Measurements from ENCODE around the gene GLRX5.

Gene GLRX5

GRCh38 chr14:95534299-95535225 is at the start of gene GLRX5:
Gene GLRX5, plus strand, starts transcription at chr14:95535050. Its CDS starts 40 bp downstream, at chr14:95535090.
- intact Hi-C loops (cut with micrococcal nuclease) = loop anchor here (1.0 to 10.0 kb wide), 5 partner anchors 14 to 970 kb away; partner anchors contain the start of gene PAPOLA
- no peaks in the 10 kb centered on the region for H3K9me3 Mint-ChIP-seq
- peaks cover 51% of the 10 kb centered on the region for H3K4me1 Mint-ChIP-seq (ENCODE audit: low read depth)
- no peaks in the 10 kb centered on the region for H3K27me3 Mint-ChIP-seq
- H3K36me3 Mint-ChIP-seq (ENCODE audit: low read depth) = peaks cover 33% of the 10 kb centered on the region
- H3K27ac Mint-ChIP-seq = peak within 1 kb of the TSS; percentile 91
- peak within 1 kb of the TSS; percentile 91 for H3K4me3 Mint-ChIP-seq

- Mint-ChIP-seq H3K27me3 (no peaks in the 10 kb centered on the region), H3K4me1 (ENCODE audit: low read depth) (peaks cover 89% of the 10 kb centered on the region), H3K27ac (no peak overlapping the region), H3K4me3 (no peak overlapping the region), H3K9me3 (no peaks in the 10 kb centered on the region), H3K36me3 (ENCODE audit: low read depth) (peaks cover 58% of the 10 kb centered on the region)
- intact Hi-C loops (cut with micrococcal nuclease) = no loop called here
Observed at GRCh38 chr14:95485222-95485819, 49.5 kb upstream of the GLRX5 start.

GRCh38 chr14:95486875-95487668 is 47.8 kb upstream of the GLRX5 start:
- Mint-ChIP-seq H3K4me3 (no peak overlapping the region), H3K9me3 (no peaks in the 10 kb centered on the region), H3K27ac (peak overlapping the region; percentile 70), H3K36me3 (ENCODE audit: low read depth) (peaks cover 54% of the 10 kb centered on the region), H3K27me3 (no peaks in the 10 kb centered on the region), H3K4me1 (ENCODE audit: low read depth) (peaks cover 87% of the 10 kb centered on the region)
- intact Hi-C loops (cut with micrococcal nuclease) = no loop called here

- Mint-ChIP-seq H3K36me3 (ENCODE audit: low read depth) (peaks cover 60% of the 10 kb centered on the region), H3K27ac (peak overlapping the region; percentile 70), H3K9me3 (no peaks in the 10 kb centered on the region), H3K4me1 (ENCODE audit: low read depth) (peaks cover 86% of the 10 kb centered on the region), H3K4me3 (no peak overlapping the region), H3K27me3 (no peaks in the 10 kb centered on the region)
- intact Hi-C loops (cut with micrococcal nuclease) = no loop called here
Observed at GRCh38 chr14:95487669-95488084, 47.2 kb upstream of the GLRX5 start.

- Mint-ChIP-seq H3K27me3 (no peaks in the 10 kb centered on the region), H3K4me1 (ENCODE audit: low read depth) (peaks cover 77% of the 10 kb centered on the region), H3K27ac (peak overlapping the region; percentile 22), H3K4me3 (no peak overlapping the region), H3K9me3 (no peaks in the 10 kb centered on the region), H3K36me3 (ENCODE audit: low read depth) (peaks cover 60% of the 10 kb centered on the region)
- intact Hi-C loops (cut with micrococcal nuclease) = no loop called here
Observed at GRCh38 chr14:95488376-95489213, 46.3 kb upstream of the GLRX5 start.

DNA sequence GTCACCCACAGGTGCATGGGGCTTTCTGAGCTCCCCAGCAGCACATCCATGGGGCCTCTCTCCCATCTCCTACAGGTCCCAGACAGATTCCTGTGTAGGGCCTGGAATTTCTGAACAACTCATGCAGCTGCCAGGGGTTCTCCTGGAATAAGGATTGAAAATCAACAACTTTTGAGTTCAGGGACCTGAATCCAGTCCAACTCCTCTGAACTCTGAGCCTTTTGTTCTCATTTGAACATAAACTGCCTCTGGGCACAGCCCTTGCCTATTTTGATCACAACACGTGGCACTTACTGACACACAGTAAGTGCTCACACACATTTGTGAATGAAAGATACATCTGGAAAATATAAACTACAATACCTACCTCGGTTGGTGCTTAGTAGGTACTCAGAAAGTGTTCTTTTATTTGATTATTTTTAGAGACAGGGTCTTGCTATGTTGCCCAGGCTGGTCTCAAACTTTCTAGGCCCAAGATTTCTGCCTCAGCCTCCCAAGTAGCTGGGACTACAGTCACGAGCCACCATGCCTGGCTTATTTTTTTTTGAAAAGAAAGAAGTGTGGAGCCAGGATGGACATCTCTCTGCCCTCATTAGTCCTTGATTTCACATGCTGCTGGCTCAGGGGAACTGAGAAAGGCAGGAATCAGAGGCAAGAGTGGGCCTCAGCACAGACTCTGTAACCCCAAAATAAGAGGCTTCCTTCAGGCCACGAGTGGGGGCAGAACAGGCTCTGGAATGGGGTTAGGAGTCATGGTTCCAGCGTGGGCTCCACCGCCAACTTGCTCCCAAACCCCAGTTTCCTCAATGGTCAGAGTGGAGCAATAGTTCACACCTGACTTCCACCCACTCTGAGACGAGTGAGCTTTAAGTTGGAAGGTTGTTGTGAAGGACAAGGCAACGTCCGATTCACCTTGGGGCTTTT is 45.4 kb upstream of the GLRX5 start:
- no peaks in the 10 kb centered on the region for H3K27me3 Mint-ChIP-seq
- H3K4me1 Mint-ChIP-seq (ENCODE audit: low read depth) = peaks cover 74% of the 10 kb centered on the region
- H3K36me3 Mint-ChIP-seq (ENCODE audit: low read depth) = peaks cover 57% of the 10 kb centered on the region
- no peaks in the 10 kb centered on the region for H3K9me3 Mint-ChIP-seq
- intact Hi-C loops (cut with micrococcal nuclease) = no loop called here
- peak overlapping the region; percentile 22 for H3K27ac Mint-ChIP-seq
- no peak overlapping the region for H3K4me3 Mint-ChIP-seq

- peak overlapping the region; percentile 22 for H3K27ac Mint-ChIP-seq
- H3K27me3 Mint-ChIP-seq = no peaks in the 10 kb centered on the region
- intact Hi-C loops (cut with micrococcal nuclease) = no loop called here
- H3K36me3 Mint-ChIP-seq (ENCODE audit: low read depth) = peaks cover 51% of the 10 kb centered on the region
- no peaks in the 10 kb centered on the region for H3K9me3 Mint-ChIP-seq
- peaks cover 78% of the 10 kb centered on the region for H3K4me1 Mint-ChIP-seq (ENCODE audit: low read depth)
- no peak overlapping the region for H3K4me3 Mint-ChIP-seq
Observed at GRCh38 chr14:95490138-95490509, 44.7 kb upstream of the GLRX5 start.

DNA sequence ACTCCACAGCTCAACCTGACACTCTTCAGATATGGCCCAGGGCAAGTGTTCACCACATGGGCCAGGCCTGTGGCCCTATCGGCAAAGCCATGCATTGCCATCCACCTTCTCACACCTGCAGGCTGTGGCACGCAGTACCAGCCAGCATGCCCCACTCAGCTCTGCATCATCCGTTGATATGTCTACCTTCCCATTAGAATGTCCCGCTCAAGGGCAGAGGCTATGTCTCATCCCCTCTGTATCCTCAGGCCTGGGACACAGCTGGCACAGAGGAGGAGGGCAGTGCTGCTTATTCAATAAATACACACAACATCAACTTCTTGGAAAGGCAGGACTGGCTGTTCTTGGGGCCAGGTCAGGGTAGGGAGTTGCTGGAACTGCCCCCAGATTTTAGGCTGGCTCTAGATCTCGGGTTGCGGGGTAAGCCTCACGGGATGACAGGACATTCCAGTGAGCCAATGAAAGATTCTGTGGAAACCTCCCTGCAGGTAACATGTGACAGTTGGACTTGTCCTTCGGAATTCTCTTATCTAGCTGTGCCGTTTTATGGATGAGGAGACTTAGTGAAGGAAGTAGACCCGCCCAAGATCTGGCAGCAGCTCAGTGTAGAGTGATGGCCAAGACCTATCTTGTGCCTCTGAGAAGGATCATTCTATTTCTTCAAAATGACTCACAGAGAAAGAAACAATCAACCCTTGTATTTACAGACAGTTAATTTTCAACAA is 44.0 kb upstream of the GLRX5 start:
- Mint-ChIP-seq H3K9me3 (no peaks in the 10 kb centered on the region), H3K36me3 (ENCODE audit: low read depth) (peaks cover 43% of the 10 kb centered on the region), H3K4me1 (ENCODE audit: low read depth) (peaks cover 78% of the 10 kb centered on the region), H3K27me3 (no peaks in the 10 kb centered on the region), H3K4me3 (no peak overlapping the region), H3K27ac (peak overlapping the region; percentile 0)
- intact Hi-C loops (cut with micrococcal nuclease) = no loop called here

GRCh38 chr14:95491936-95492608 is 42.8 kb upstream of the GLRX5 start:
- Mint-ChIP-seq H3K4me3 (no peak overlapping the region), H3K27me3 (no peaks in the 10 kb centered on the region), H3K9me3 (no peaks in the 10 kb centered on the region), H3K4me1 (ENCODE audit: low read depth) (peaks cover 78% of the 10 kb centered on the region), H3K36me3 (ENCODE audit: low read depth) (peaks cover 32% of the 10 kb centered on the region), H3K27ac (no peak overlapping the region)
- intact Hi-C loops (cut with micrococcal nuclease) = no loop called here

DNA sequence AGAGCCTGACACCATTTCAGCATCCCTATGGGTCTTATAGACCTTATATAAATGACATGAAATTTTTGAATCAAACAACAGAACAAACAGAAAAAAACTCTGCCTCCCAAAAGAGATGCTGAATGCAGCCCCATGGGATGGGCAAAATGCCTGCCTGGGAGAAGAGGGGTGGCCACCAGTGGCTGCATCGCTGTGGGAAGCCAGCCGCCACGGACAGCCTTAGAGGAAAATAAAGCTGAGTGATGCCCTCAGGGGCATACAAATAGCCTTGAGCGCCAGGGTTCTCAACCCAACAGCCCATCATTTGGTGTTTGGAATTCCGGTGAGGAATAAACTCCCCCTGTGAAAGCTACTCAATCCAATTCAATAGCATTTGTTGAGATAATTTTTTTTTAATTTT is 41.3 kb upstream of the GLRX5 start:
- peaks cover 25% of the 10 kb centered on the region for H3K36me3 Mint-ChIP-seq (ENCODE audit: low read depth)
- H3K4me1 Mint-ChIP-seq (ENCODE audit: low read depth) = peaks cover 78% of the 10 kb centered on the region
- H3K27me3 Mint-ChIP-seq = no peaks in the 10 kb centered on the region
- no peaks in the 10 kb centered on the region for H3K9me3 Mint-ChIP-seq
- intact Hi-C loops (cut with micrococcal nuclease) = no loop called here
- no peak overlapping the region for H3K27ac Mint-ChIP-seq
- H3K4me3 Mint-ChIP-seq = no peak overlapping the region

GRCh38 chr14:95493976-95494375 is 40.9 kb upstream of the GLRX5 start:
- intact Hi-C loops (cut with micrococcal nuclease) = no loop called here
- H3K4me3 Mint-ChIP-seq = no peak overlapping the region

More at GRCh38 chr14:95493976-95494375, 40.9 kb upstream of the GLRX5 start:
- Mint-ChIP-seq H3K4me1 (ENCODE audit: low read depth) (peaks cover 78% of the 10 kb centered on the region), H3K27me3 (no peaks in the 10 kb centered on the region), H3K36me3 (ENCODE audit: low read depth) (peaks cover 30% of the 10 kb centered on the region), H3K9me3 (no peaks in the 10 kb centered on the region), H3K27ac (peak overlapping the region; percentile 89)

All from dendritic cell treated with granulocyte-macrophage colony-stimulating factor and Interleukin-4, amounts not matched to agents 40 ng/mL and 50 ng/mL, for 4 days (primary cell).